DMS114 treated with DMSO at 0.1 percent for 48 hours (cell line): ENCODE measurements around the gene VPS37B.
A peak's percentile ranks its signal among the peaks of the same experiment; 100 is the strongest.
"Not testable (repeated sequence)": the region's sequence is repeated elsewhere in the genome, so short reads cannot be mapped to it uniquely, and the experiment has no call there.

Experiments
- DNase-seq: peaks from one replicate; lab custom pipeline; 2025; ENCODE audit not compliant: unreplicated experiment; lab: John Stamatoyannopoulos, UW

The VPS37B gene

GRCh38 chr12:122884860-122885259 is 11.1 kb downstream of the VPS37B start:
- DNase-seq: no peak

- no peak for DNase-seq
Observed at GRCh38 chr12:122884091-122884826, 11.7 kb downstream of the VPS37B start.

- DNase-seq: no peak
Observed at GRCh38 chr12:122882908-122883558, 12.9 kb downstream of the VPS37B start.

GRCh38 chr12:122880668-122881067 is 15.3 kb downstream of the VPS37B start:
- DNase-seq: peak; percentile 11

GRCh38 chr12:122880155-122880667 is 15.7 kb downstream of the VPS37B start:
- DNase-seq: no peak

GRCh38 chr12:122878780-122879612 is 16.9 kb downstream of the VPS37B start:
- no peak for DNase-seq

GRCh38 chr12:122876731-122877130 is 19.2 kb downstream of the VPS37B start:
- no peak for DNase-seq

- not testable (repeated sequence) for DNase-seq
Observed at GRCh38 chr12:122876281-122876680, 19.6 kb downstream of the VPS37B start.

GRCh38 chr12:122875590-122876220 is 20.2 kb downstream of the VPS37B start:
- DNase-seq: no peak

GRCh38 chr12:122874081-122874480 is 21.8 kb downstream of the VPS37B start:
- no peak for DNase-seq

GRCh38 chr12:122873540-122873939 is 22.4 kb downstream of the VPS37B start:
- DNase-seq: no peak

- no peak for DNase-seq
Observed at GRCh38 chr12:122872815-122873361, 23.0 kb downstream of the VPS37B start.

GRCh38 chr12:122871851-122872780 is 23.8 kb downstream of the VPS37B start:
- no peak for DNase-seq

GRCh38 chr12:122870867-122871664 is 24.9 kb downstream of the VPS37B start:
- DNase-seq: no peak

- no peak for DNase-seq
Observed at GRCh38 chr12:122870163-122870842, 25.6 kb downstream of the VPS37B start.

GRCh38 chr12:122869207-122869973 is 26.5 kb downstream of the VPS37B start:
- DNase-seq: no peak

GRCh38 chr12:122868471-122869177 is 27.3 kb downstream of the VPS37B start:
- DNase-seq: no peak
